ENCODE results near the gene WASL.

The WASL gene

DNA sequence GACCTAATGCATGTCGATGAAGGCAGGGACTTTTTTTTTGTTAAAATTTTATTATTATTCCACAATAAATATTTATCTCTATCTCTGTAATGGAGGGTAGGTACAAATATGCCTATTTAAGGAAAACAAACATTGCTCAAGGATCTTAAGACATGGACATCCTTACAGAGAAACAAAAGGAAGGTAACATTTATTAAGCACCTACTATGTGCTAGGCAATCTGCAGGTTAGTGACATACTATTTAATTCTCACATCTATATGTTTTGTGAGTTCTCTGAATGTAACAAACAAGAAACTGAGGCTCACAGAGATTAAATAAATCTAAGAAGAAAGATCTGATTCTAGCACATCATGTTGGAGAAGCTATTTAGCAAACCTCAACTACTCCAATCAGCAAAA, 61.1 kb downstream of the WASL start:
- DNase-seq = no peak

DNA sequence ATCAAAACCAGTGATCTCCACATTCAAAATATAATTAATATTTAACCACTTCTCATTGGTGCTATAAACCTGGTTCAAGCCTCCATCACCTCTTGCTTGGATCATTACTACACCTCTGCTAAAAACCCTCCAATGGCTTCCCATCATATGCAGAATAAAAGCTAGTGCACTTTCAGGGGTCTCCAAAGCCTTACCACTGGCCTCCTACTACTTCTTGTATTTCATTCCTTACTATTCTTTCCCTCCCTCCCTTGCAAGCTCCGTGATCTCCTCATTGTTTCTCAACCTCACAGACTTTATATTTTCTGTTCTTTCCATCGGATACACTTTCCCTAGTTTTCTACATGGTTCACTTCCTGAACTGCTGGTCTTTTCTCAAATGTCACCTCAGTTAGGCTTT, 61.6 kb downstream of the WASL start:
- no peak for DNase-seq

DNA sequence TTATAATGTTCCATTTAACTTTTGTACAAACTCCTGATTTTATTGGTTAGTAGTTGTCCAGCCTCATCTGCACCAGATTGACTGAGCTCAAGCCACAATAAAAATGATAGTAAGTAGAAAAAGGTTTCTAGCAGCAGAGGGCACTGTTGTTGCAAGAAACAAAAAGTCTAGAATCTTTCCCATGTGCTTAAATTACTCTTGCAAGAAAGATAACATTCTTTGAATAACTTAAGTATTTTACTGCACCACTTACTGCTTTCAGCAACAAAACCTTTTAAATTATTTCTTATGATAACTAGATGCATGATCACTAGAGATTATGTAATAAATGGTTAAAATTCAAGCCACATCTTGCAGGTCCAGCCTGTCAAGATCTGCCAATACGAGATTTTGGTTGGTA, 66.1 kb downstream of the WASL start:
- DNase-seq = peak; percentile 50

DNA sequence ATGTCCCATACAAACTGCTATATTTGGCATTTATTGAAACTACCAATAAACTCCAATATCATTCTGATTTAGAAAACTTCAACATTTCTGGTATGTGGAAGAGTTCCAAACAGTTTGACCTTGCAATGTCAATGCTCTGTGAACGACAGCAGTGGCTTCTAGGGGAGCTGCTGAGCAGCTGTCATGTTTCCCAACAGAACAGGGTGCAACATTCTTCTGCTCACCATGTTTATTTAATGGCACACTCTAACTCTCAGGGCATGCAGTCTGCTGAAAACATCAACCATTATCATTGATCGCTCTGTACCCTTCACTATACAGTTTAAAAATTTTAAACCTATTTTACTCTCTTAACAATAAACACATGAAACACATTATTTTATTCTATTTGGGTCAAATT, 67.2 kb downstream of the WASL start:
- DNase-seq = no peak

DNA sequence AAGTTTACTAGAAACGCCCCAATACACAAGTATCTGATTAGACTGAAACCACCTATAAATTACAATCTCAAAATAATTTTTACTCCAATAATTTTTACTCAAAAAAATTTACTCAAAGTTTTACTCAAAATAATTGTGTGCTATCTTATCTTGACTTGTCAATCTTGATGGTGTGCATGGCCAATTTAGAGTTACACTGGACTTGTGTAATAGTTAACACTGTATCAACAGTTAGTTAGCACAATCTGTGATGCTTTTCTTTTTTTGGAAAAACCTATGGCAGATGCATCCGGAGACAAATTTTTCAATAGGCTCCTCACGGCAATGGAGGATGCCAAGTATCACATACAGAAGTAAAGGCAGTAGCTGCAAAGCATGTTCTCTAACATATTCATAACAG, 68.2 kb downstream of the WASL start:
- DNase-seq = no peak

DNA sequence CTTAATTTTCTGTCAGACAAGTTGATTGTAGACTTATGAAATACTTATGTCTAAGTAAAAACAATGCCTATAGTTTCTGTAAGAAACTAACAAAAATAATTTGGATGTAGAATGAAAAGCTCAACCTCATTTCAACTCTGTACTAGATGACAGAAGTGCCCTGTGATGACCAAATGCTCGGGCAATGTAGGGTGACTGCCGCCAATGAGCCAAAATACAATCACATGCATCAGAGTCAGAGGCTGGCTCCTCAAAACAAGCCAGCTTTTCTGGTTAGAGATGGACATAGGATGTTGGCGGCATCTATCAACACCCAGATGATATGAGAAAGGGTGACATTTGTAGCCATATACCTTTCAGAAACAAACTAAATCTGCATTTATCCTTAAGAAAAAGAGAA, 69.2 kb downstream of the WASL start:
- DNase-seq = no peak

DNA sequence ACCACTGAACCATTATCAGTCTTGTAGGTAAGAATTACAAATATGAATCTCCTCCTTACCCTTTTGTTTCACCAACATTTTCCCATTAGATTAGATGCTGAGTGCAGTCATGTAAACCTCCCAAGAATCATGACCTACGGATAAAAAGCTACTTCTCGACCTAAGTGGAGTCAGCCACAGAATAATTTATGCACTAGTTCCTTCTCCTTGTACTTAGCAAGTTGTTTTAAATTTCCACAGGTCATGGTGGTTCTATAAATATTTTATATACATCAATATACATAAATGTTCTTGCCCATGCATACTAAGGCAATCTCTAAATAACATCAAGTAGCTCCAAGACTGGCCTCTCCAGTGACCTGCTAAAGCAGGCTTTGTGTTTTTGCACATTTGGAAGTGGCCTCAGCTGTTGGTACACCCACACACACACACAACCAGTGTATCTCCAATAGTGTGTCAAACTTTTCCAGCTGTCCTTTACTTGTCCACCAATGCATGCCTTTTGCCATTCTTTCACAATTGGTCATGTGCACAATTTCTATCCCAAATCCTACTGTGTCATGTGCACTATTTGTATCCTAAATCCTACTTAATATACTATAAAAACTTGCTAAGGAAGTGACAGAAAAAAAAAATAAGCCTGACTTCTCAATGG, 71.6 kb downstream of the WASL start:
- no peak for DNase-seq

DNA sequence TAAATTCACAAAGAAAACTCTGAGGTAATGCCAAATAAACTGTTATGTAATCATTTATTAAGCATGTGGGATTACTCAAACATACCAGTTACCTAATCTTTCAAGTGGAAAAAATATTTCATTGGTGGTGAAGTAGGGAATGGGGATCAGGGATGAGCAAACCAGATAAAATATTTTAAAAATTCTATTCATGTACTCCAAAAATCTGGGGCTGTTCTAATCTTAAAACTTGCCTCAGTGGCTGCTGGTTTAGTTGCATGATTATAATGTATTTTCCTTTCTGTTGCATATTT, 73.7 kb downstream of the WASL start:
- peak; percentile 27 for DNase-seq

DNA sequence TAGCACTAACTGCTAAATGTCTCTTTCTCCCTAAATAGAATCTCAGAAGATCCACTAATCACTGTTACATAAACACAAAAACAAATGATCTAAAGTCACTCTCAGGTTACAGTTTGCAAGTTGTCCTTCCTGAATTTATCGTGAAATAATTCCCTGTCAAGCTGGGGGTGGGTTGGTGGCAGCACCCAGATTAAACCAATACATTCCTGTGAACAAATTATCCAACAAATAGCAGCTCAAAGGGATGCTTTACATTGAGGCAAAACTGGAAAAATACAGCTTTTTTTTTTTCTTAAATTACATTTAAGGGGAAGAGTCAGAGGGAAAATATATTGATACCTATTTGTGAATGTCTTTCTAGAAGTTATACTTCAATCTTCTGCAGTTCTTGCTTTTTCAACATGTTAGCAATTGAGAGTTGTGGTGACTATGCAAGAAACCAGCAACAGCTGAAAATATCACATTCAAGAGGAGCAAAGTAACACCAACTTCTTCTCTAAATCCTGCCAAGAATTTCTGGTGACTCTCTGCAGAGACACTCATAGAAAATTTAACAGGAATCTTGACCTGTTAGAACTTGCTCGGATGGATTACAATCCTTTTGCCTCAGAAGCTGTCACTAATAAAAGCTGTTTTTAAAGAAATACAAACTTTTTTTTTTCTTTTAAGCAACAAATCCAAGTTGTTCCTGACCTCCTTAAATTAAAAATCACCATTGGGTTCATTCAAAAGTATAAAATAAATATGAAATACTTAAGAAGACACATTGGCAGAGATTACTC, 74.2 kb downstream of the WASL start:
- no peak for DNase-seq

DNA sequence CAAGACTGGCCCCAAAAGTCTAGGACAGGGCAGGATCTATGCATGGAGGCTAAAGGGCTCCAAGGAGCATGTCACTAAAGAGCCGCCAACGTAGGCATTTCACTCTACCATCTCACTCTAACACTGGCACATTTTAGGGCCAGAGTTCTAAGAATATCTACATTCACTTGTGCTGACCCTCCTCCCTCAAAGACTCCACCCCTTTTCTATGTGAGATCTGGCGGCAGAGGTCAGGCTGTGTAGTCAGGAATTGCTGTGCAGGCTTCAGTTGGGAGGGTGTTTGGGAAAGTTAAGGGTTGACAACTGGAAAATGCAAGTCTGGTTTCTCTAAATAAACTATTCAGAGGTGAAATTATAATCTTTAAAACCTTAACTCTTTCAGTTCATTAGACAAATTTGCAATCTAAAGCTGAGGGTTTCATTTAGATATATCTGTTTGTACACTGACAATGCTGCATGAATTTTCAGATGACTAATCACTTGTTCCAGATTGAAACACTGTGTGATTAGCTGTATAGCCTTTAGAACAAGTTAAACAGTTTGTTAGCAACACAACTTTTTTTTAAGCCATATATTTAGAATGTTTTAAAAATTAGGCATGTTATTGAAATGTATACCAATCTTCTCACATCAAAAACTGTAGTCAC, 74.9 kb downstream of the WASL start:
- DNase-seq = no peak

DNA sequence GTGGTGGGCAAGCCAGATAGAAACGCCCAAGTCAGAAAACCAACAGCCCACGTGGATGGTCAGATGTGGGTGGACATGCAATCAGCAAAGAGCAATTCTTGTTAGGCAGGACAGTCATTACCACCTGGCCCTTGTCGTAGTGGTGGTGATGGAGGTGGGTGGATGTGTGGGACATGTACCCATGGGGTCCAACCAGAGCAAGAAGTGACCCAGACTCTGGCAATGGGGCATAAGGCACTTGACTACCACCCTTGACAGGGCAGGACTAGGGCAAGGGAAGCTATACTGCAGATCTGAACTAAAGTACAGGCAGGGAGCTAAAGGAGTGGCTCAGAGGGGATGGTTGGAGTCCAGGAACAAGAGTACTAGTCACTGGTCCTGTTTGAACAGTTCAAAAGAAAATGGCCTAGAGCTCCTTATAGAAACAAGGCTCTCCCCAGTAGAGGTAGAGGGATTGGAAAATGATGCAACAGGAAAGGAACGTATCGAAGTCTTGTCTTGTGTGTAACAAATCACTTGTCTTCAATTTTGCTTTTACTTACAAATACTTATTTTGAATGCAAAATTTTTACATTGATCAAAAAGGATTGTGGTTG, 75.6 kb downstream of the WASL start:
- no peak for DNase-seq

DNA sequence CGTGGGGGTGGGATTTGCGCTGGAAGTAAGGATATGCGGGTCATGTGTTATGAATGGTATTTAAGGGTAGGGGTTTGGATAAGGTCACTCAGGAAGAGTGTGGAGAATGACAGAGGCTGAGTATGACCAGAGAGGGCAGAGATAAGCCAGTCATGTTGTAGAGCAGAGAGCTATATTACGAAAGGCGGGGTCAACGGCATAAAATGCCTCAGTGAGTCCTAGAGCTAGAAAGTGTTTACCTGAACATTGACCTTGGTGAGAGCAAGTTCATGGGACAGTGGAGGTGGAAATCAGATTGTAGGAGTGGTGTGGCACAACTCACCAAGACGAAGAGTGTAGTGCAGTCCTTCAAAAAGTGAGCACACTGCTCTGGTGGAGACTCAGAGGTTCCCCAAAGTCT, 79.3 kb downstream of the WASL start:
- DNase-seq = no peak

DNA sequence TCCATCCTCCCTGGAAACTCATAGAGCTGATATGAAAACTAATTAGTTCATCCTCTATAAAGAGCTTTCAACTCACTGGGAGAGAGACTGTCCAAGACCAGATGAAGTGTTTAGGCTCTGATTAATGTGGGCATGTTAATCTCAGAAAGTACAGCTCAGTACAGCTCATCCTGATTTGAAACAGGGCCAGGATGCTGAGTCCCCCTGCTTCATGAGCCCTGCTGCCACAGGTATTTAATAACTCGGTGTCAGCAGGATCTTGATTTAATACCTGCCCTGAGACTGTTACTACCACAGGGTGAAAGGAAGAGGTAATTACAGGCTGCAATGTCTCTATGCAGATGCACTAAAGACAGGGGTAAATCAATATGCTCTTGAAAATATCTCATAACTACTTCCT, 82.3 kb downstream of the WASL start:
- DNase-seq = no peak

DNA sequence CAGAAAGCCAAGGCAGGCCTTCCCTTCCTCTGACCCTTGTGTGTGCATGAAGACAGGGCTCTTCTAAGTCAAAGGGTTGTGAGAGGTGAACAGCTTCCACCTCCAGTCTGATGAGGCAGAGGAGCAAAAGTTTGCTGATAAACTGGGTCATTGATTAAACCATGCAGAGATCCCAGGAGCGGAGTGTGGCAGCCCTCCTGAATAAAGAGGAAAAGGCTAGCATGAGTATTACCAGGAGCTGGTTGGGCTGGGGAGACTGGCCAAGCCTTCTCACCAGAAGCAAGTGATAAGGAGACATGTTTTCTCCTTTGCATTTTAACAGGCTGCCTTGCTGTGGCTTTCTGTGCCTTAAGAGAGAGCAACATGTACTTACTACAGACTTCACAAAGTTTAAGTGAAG, 82.9 kb downstream of the WASL start:
- no peak for DNase-seq

DNA sequence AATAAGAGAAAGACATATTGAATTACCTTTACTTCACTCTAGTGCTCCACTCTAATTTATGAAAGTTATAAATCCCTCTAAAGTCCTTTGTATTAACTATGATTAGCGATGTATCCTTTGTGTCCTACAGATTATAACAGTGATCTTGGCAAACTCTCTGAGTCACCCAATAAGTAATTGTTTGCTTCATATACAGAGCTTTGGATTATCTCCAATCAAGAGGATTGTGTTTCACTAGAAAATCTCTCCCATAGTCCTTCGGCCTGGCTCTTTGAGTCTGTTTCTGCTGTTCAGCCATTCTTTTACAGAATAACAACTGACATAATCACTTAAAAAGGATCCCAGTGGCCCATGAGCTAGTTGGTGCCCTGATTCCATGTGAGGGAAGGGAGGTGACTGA, 83.6 kb downstream of the WASL start:
- DNase-seq = no peak

DNA sequence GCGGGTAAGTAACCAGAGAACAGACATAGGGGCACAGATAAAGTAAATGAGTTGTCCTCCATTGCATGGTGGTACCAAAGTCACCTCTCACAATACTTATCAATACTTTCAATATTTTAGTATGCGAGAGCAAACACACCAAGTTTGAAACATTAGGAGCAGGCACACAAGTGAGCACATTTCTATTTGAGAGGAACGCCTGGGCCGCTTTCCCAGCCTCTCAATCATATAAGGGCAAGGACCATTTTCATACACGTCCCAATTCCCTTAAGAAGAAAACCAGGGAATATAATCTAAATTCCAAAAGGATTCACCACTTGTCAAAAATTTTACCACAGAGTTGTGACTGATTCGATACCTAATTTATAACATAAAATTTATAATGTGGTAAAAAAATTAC, 85.6 kb downstream of the WASL start:
- DNase-seq = no peak

DNA sequence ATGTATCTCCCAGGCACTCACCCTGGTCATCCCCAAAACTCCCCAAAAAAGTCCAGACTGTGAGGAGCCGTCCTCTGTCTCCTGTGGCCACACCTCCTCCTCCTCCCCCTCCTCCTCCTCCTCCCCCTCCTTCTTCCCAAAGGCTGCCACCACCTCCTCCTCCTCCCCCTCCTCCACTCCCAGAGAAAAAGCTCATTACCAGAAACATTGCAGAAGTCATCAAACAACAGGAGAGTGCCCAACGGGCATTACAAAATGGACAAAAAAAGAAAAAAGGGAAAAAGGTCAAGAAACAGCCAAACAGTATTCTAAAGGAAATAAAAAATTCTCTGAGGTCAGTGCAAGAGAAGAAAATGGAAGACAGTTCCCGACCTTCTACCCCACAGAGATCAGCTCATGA, 86.0 kb downstream of the WASL start:
- no peak for DNase-seq

DNA sequence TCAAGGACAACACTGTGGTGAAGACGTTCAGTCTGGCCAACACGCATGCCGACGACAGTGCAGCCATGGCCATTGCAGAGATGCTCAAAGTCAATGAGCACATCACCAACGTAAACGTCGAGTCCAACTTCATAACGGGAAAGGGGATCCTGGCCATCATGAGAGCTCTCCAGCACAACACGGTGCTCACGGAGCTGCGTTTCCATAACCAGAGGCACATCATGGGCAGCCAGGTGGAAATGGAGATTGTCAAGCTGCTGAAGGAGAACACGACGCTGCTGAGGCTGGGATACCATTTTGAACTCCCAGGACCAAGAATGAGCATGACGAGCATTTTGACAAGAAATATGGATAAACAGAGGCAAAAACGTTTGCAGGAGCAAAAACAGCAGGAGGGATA, 86.5 kb downstream of the WASL start:
- DNase-seq = no peak

DNA sequence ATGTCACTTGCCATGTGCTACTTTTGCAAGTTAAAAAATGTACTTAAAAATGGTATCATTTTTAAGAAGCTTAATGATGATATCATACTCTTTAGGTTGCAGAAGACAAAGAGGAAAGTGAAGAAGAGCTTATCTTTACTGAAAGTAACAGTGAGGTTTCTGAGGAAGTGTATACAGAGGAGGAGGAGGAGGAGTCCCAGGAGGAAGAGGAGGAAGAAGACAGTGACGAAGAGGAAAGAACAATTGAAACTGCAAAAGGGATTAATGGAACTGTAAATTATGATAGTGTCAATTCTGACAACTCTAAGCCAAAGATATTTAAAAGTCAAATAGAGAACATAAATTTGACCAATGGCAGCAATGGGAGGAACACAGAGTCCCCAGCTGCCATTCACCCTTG, 87.0 kb downstream of the WASL start:
- peak; percentile 26 for DNase-seq

DNA sequence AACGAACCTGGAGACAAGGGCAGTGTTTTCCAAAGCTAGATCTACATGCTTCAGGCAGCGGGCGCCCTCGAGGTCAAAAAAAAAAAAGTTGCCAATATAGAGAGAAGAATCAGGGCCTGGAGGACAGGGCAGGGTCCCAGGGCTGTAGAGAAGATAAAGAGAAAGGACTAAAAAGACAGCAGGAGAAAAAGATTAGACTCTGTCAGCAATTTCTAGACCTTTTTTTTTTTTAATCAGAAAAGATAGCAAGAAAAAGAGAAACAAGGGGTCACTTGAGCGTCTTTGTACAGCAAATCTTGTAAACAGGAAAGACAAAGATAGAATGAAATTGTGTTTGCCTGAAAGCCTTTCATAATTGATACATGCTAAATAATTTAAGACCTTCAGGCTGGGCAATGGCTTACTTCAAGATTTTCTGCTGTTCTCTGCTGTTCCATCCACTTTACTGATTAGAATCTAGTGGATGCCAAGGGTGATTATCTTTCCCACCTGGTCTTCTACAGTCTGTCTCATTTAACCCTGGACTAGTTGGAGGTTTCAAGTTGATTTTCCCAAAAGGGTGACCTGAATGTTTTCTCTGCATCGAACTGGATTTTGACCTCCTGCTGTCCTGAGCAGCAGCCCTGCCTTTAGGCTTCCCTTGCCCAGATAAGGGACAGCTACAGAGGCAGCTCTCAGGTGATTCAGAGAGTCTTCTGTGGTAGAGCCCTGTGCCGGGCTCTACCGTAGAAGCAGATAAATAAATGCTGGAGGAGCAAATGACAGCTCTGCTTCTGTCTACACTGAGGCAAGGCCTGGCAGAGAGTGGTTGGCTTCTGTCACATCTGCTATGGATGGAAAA, 88.1 kb downstream of the WASL start:
- DNase-seq = no peak

DNA sequence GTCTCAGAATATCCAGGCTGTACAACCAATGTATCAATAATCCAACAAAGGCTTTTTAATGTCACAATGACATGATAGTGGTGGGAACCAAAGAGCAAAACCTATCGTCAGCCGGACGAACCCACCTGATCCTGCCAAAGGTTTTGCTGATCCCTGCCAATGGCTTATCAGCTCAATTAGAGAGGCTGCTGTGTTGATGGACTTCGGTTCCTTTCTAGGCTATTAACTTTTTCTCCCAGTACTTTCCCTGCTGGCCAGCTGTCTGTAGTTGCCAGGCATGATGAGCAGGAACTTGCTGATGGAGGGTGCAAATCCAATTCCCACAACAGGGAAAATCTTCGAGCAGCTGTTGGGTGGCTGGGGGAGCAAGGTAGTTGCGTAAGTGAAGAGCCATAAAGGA, 90.8 kb downstream of the WASL start:
- DNase-seq = no peak

DNA sequence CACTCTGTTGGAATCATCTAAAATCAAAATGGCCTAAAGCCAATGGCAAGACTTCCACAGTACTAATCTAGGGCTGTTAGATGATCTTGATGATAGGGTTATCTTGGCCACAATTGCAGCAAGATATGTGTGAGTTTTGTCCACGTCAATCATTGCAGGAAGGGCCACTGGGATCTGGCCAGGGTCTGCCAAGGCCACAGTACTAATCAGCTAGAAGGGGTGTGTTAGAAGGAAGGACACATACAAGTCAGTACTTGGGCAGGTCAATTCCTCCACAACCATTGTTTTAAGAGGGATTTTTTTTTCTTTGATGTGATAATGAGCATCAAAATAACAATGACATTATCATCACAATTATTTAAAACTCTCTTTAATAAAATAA, 91.5 kb downstream of the WASL start:
- no peak for DNase-seq

DNA sequence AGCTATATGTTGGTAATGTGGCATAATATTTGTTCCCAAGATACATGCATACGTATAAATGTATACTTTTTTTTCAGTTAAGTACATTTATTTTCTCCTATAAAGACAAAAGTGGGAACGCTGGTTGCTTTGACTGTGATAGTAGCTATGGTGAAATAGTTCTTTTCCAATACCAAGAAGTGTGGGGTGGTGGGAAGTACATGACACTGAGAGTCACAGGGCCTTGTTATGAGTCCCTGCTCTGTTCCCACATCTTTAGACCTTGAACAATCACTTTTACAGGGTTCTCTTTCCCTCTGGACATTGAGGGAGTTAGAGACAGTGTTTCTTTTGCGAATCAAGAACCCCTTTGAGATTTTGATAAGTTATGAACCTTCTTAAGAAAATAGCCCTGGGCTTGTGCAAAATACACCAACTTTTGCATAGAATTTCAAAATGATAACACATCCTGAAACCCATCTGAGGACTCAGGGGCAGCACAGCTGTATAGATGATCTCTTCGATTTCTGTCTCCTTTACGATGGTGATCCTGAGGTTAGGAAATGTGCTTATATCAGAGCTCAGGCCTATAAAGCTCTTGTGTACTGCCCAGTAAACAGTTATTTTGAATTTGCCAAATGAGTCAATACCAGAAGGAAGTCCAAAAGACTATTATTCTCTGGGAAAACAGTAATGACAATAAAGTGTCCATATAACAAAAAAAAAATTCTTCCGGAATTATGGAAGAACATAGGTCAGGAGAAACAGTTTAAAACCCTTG, 92.1 kb downstream of the WASL start:
- no peak for DNase-seq

Measured in inflammatory macrophage treated with lipopolysaccharide for 4 hours (primary cell).